Measurements from ENCODE around the gene LEKR1. TPM values are rescaled to one million over a fixed set of nuclear protein-coding genes. Genes with fewer than 3 reads are reported as not detected.
A peak's percentile ranks its signal among the peaks of the same experiment; 100 is the strongest.

Gene LEKR1
- total and polyA plus RNA-seq, 9 of the 15 experiments (the other 6 are each of a cell fraction or from before 2014, with no cell fraction given) = 0.76 to 1.8 (median 1.2) TPM

DNA sequence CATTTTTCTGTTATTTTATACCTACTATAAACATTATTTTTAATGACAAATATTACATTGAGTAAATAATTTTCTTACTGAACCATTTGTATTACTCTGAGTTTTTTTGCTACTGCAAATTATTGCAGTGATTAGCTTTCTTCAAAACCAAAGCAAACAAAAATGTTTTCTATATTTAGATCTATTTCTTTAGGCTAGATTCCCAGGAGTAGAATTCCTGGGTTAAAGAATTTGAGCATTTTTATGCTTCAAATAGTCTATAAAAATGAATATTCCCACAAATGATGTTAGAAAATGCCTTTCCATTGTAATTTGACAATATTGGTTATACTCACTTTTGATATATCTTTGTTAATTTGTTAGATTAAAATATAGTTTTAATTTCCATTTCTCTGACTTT is 76.8 kb downstream of the LEKR1 start:
- intact Hi-C loops (cut with micrococcal nuclease) = no loop called here
- ChIA-PET POLR2A (no interaction called here), CTCF (ENCODE audit: low intra/inter-chr PET ratio) (no interaction called here)
- in situ Hi-C loops (cut with MboI) = no loop called here
- no peak for DNase-seq (ENCODE audit: extremely low read depth in 1 of 4, low spot score in 3 of 4)
- Histone ChIP-seq H3K4me2 (ENCODE audit: insufficient read depth, low read length) (no peak overlapping the region), H2AFZ (ENCODE audit: low read depth, low read length) (no peak overlapping the region), H3K79me2 (ENCODE audit: control insufficient read depth, insufficient read depth, low read length) (no peaks in the 10 kb centered on the region), H3K4me1 (replicated peaks in 1 of 2; ENCODE audit: control insufficient read depth in 2 of 2, insufficient read depth in 2 of 2, low read length in 2 of 2) (no peaks in the 10 kb centered on the region), H4K20me1 (replicated peaks; ENCODE audit: control insufficient read depth, insufficient read depth, low read length) (no peaks in the 10 kb centered on the region), H3K4me3 (no peak overlapping the region), H3K9me3 (replicated peaks; ENCODE audit: control insufficient read depth, insufficient read depth, low read depth, low read length) (no peaks in the 10 kb centered on the region), H3K27ac (ENCODE audit: extremely low read depth, low read depth, low read length) (no peak overlapping the region), H3K9me1 (ENCODE audit: control insufficient read depth, insufficient read depth, low read length) (no peaks in the 10 kb centered on the region), H3K36me3 (ENCODE audit: control insufficient read depth, insufficient read depth, low read length) (no peaks in the 10 kb centered on the region), H3K9ac (ENCODE audit: insufficient read depth in 1 of 2, low read depth in 2 of 2, low read length in 2 of 2) (no peak overlapping the region), H3K27me3 (ENCODE audit: control insufficient read depth in 2 of 2, insufficient read depth in 2 of 2, low read length in 2 of 2) (no peaks in the 10 kb centered on the region)
- ATAC-seq = no peak
- no TSS peak for BruUV-seq (replicated peaks)
- TF ChIP-seq ZNF79 (CRISPR knock-in tag; IDR thresholded peaks at IDR 0.05; ENCODE audit: low read depth) = no peak
- no peak for TF ChIP-seq JUNB (CRISPR knock-in tag; conservative IDR thresholded peaks at IDR 0.05)
- TF ChIP-seq ZNF551 (CRISPR knock-in tag; IDR thresholded peaks at IDR 0.05) = no peak
- TF ChIP-seq WHSC1 (IDR thresholded peaks at IDR 0.05; ENCODE audit: low read length) = no peak
- FAIRE-seq = no peak

DNA sequence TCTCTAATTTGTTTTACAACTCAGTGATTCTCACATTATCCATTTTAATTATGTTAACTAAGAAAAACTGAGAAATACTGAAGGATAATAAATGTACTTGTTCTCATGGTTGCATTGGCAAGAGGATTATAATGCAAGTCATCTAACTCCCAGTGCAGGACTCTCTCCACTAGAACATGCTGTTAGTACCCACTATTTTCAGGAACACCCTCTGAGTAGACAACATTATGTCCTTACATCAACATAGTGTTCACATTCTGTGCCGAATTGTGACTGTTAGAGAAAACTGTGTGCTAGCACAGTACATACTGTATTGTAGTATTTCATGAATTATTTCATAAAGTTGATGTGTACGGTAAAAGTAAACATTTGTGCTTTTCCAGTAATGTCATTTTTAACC is 80.1 kb downstream of the LEKR1 start:
- no TSS peak for BruUV-seq (replicated peaks)
- POLR2A ChIA-PET = no interaction called here
- no peak overlapping the region for H3K9ac ChIP-seq (ENCODE audit: insufficient read depth in 1 of 2, low read depth in 2 of 2, low read length in 2 of 2)

More for the DNA sequence above, 80.1 kb downstream of the LEKR1 start:
- DNase-seq (ENCODE audit: extremely low read depth in 1 of 4, low spot score in 3 of 4) (no peak), ATAC-seq (peak; percentile 52; the same call in 2 of the 3 replicates), FAIRE-seq (no peak)
- H3K4me2 ChIP-seq (ENCODE audit: insufficient read depth, low read length) = no peak overlapping the region
- no peak overlapping the region for H3K27ac ChIP-seq (ENCODE audit: extremely low read depth, low read depth, low read length)
- H3K36me3 ChIP-seq (ENCODE audit: control insufficient read depth, insufficient read depth, low read length) = no peaks in the 10 kb centered on the region
- H2AFZ ChIP-seq (ENCODE audit: low read depth, low read length) = no peak overlapping the region
- H3K79me2 ChIP-seq (ENCODE audit: control insufficient read depth, insufficient read depth, low read length) = no peaks in the 10 kb centered on the region
- in situ Hi-C loops (cut with MboI) = no loop called here
- no peak overlapping the region for H3K4me3 ChIP-seq
- intact Hi-C loops (cut with micrococcal nuclease) = no loop called here
- no peaks in the 10 kb centered on the region for H4K20me1 ChIP-seq (replicated peaks; ENCODE audit: control insufficient read depth, insufficient read depth, low read length)
- H3K27me3 ChIP-seq (ENCODE audit: control insufficient read depth in 2 of 2, insufficient read depth in 2 of 2, low read length in 2 of 2) = no peaks in the 10 kb centered on the region
- CTCF ChIA-PET (ENCODE audit: low intra/inter-chr PET ratio) = no interaction called here
- no peaks in the 10 kb centered on the region for H3K9me1 ChIP-seq (ENCODE audit: control insufficient read depth, insufficient read depth, low read length)
- no peaks in the 10 kb centered on the region for H3K4me1 ChIP-seq (replicated peaks in 1 of 2; ENCODE audit: control insufficient read depth in 2 of 2, insufficient read depth in 2 of 2, low read length in 2 of 2)
- TF ChIP-seq ZNF696 (CRISPR knock-in tag; conservative IDR thresholded peaks at IDR 0.05) (no peak), NFE2L1 (tag; IDR thresholded peaks at IDR 0.05; ENCODE audit: borderline replicate concordance, low read depth) (peak; percentile 48; the same call in 1 of the 2 replicates), C11orf30 (IDR thresholded peaks at IDR 0.05; ENCODE audit: low read depth) (peak; percentile 60; the same call in 1 of the 2 replicates), PPARD (CRISPR knock-in tag; IDR thresholded peaks at IDR 0.05) (no peak), ZNF316 (IDR thresholded peaks at IDR 0.05) (peak; percentile 41; the same call in 1 of the 2 replicates), NFE2 (IDR thresholded peaks at IDR 0.05; ENCODE audit: low read depth) (peak; percentile 58), MAFG (tag; conservative IDR thresholded peaks at IDR 0.05) (peak; percentile 80), SOX6 (IDR thresholded peaks at IDR 0.05) (no peak)
- 8% methylated on average over 2 of the region's 2 CpGs for WGBS (ENCODE audit: insufficient coverage, low coverage, missing lambda C conversion rate)
- no peaks in the 10 kb centered on the region for H3K9me3 ChIP-seq (replicated peaks; ENCODE audit: control insufficient read depth, insufficient read depth, low read depth, low read length)

Measured in K562 (cell line).